Measurements from ENCODE around the gene DARS1.

Gene DARS1

DNA sequence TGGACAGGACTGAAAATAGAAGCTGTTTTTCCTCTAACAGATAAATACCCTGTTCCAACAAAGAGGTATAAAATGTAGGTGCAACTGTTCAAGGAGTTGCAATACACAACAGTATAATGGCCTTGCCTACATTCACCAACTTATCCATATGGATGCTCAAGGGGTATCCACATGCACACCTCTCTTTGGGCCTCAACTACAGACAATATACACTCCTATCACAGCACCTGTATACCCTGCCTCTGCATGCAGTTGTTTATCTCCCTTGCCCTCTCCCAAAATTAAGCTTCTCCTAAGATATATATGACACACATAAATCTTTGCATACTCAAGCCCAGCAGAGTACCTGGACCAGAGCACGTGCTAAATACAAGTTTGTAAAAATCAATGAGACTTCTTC lies 37.3 kb downstream of the DARS1 start:
- DNase-seq (ENCODE audit: low read depth in 2 of 2, low spot score in 1 of 2), result no peak

DNA sequence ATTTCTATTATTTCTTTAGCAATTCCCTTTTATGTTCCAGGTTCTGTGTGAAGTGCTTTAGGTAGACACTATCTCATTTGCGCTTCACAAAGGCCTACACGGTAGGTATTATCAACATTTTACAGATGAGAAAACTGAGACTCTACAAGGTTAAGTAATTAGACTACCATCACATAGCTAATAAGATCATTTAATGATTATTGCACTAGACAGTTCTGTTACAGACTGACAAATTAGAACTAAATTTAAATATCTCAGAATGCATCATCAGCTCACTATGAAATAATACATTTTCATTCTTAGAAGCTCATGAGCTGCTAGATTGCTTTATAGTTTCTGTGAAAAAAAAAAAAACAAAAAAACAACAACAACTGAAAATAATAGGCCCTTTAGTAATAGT lies 37.9 kb downstream of the DARS1 start:
- no peak for DNase-seq (ENCODE audit: low read depth in 2 of 2, low spot score in 1 of 2)

DNA sequence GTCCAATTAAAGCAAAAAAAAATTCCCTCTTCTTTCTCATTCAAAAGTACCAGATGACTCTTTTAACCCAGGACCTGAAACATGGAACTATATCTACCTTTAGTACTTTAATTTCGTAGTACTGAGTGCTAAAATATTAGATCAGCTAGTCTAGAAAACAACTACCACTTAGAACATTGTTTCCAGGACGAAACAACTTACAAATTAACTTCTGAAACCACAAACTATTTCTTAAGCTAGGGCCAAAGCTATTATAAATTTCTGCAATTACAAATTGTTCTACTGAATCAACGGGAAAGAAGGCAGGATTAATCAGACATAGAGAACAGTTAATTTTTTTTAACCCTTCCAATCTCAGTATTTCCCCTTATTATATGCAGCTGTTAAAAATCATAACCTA lies 39.9 kb downstream of the DARS1 start:
- DNase-seq (ENCODE audit: low read depth in 2 of 2, low spot score in 1 of 2), result no peak

DNA sequence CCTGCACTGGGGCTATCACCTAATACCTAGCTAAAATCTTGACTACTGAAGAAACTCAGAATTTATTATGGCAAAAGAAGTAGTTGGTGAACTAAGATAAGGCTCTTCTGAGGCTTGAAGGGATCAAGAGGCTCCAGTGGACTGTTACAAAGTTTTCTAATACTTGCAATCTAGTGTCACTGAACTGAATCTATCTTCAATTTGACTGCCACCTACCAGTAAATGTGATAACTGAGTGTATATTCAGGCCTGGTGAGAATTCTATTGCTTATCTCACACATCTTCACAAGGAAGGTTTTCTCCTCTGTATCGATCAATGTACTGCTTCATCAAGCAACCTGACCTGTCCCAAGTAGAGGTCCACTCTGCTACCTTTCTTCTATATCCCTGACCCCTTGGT lies 40.8 kb downstream of the DARS1 start:
- no peak for DNase-seq (ENCODE audit: low read depth in 2 of 2, low spot score in 1 of 2)

DNA sequence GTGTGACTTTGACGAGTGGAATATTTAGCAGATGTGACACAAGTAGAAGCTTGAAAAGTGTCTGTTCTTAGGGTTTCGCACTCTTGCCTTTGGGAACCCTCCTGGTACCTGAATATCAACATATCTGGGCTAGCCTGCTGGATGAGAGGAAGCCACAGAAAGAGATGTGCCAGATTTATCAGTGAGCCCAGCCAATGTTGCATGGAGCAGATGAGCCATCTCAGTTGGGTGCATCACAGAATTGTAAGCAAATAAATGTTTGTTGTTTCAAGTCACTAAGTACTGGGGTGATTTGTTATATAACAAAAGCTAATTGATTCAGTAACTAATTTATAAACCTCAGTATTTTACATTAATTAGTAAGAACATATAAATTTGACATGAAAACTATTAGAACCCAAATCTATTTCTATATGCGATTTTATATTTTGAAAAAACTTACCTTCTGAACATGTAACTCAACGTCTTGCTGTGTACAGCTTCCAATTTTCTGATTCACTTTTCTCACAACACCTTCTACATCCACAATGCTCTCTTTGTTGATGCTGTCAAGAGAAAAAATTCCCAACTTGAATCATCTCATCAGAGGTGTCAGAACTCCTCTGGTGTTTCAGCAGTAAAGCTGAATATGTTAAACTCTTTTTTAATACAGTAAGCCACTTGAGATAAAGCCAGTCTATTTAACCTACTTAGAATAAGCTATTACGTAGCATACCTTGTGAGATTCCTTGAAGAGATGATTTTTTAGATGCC lies 42.3 kb downstream of the DARS1 start:
- no peak for DNase-seq (ENCODE audit: low read depth in 2 of 2, low spot score in 1 of 2)

DNA sequence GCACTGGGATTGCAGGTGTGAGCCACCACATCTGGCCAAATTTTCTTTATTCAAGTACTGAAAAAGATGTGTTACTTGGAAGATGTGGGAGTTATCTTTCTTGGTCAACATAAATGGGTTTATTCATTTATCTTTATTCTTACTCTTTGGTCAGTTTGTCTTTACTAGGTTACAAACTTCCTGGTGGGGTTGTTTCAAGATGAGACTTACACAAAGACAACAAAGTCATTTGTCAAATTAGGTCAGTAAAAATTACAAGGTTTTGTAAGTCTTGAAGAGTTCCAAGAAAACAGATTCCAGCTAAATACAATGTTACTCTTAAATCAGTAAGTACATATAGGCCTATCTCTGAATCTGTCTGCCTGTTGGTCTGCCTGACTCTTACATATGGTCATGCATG lies 48.9 kb downstream of the DARS1 start:
- DNase-seq (ENCODE audit: low read depth in 2 of 2, low spot score in 1 of 2), result no peak

DNA sequence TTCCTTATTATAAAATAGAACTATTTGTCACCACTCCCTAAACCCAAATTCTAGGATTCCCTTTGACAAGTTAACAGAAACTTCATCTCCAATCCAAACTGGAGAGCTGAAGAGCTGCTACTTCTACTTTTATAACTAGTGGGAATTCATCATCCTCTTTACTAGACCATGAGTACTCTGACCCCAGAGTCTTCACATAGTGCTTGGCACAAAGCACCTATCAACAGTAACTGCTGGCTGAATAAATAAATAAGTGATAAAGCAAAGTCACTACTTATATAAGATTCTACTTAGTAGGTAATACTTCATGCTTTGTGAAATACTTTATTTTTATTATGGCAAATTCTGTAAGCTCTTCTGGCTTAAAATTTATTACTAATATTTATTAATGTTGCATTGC lies 49.5 kb downstream of the DARS1 start:
- no peak for DNase-seq (ENCODE audit: low read depth in 2 of 2, low spot score in 1 of 2)

DNA sequence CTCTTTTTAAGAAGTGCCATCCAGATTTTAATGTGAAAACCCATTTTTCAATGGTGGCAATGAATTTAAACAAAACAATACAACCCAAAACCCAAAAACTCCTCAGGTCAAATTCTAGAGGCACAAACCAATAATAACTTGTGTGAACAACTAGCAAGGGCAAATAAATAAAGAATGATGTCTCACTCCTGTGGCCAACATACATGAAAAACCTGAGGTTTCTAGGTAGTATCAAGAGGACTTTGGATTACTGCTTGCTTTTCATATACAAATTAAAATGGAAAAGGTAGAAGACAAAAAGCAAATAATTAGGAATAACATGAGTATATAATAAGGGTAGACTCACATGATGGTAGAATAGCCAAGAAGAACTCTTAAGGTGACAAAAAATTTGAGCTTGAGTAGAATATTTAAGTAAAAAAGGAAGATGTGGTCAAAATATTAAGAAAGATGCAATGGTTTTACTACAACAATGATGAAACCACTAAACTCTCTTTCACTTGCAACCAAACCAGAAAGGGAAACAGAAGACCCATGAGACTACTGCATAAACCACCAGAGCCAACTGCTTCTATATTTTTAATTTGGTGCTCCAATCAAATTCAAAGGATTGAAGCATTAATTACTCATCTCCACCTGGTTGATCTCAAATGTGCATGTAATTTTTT lies 53.5 kb downstream of the DARS1 start:
- DNase-seq (ENCODE audit: low read depth in 2 of 2, low spot score in 1 of 2), result no peak

DNA sequence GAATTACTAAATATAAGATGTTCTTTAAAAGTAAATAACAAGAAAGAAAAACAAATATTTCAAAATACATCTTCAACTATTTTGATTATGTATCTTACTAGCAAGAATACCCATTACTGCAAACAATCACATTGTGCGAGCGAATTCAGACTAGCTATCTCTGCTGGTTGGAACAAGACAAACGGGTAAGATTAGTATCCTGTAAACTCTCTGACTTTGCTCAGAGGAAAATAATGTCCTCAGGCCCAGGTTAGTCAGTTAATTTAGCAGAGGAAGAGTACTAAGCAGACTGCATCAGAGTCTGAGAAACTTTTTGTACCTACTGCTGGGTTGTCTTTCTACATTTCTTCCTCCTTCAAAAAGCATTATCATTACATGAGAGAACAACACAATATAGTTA lies 58.8 kb downstream of the DARS1 start:
- DNase-seq (ENCODE audit: low read depth in 2 of 2, low spot score in 1 of 2), result no peak

DNA sequence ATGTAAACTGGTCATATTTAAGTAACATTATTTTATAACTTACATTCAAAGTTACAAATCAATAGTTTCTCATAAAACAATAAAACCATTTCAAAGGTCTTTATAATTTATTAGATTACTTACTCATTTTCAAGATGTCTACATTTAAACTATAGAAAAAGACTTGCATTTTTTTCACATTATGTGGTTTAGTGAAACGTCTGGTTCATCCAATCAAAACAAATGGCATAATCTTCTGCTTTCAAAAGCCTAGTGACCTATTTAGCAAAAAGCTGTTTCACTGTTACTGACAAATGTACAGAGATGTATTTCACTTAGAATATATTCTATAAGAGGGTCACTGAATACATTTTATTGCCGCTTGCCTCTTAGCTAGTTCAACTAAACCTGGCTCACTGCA lies 59.9 kb downstream of the DARS1 start:
- no peak for DNase-seq (ENCODE audit: low read depth in 2 of 2, low spot score in 1 of 2)

DNA sequence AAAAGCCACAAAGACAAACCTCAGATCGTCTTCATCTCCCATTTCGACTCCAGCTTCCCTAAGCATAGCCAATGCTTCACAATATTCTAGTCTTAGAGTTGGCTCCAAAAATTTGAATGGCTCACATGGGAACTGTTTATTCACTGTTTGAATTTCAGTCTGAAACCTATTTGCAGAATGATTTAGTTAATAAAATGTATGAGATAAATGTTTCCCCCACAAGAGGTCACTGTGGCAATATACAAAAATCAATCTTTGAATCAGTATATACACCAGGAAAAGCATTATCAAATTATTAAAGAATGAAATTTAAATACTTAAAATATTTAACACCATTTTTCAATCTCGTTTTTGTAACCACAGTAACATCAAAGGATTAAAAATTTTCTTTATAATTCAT lies 69.2 kb downstream of the DARS1 start:
- DNase-seq (ENCODE audit: low read depth in 2 of 2, low spot score in 1 of 2), result no peak

DNA sequence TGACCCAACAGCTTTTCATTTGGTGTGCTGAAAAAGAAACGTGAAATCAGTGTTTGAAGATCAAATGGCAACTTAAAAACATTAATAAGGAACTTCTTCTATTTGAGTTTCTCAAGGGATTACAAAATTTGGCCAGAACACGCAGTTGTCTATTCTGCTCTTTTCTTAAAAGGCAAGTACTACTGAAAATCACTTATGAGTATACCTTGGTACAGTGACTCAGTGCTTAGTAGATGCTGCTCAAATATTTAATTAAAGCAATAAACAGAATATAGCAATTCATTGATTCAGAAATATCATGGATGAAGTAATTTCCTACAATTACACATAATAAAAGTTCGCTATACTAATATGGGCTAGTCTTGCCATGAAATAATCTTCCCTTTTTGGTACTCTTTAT lies 70.9 kb downstream of the DARS1 start:
- no peak for DNase-seq (ENCODE audit: low read depth in 2 of 2, low spot score in 1 of 2)

DNA sequence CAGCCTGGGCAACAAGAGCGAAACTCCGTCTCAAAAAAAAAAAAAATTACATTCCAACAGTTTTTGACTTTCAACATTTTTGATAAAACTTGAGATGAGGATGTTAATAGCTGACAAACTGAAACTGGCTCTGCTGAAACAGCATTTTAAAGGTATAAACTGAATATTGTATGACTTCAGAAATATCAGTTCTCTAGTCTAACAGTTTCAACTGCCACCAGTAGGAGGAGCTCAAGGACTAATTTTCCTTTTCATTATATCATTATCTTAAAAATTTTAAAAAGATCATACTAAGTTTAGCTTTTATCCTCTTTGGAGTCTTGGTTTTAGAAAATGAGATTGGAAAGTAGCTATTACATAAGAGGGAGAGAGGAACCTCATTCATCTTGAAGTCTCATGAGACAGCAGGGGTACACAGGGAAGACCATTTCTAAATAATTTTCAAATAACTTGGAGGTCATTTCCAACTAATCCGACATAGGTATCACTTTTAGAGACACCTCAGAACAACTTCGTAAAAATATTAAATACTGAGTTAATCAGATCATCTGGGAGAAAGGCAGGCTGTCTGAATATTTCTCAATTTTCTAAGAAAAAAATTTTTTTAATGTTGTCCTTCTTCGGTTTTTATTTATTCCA lies 71.6 kb downstream of the DARS1 start:
- no peak for DNase-seq (ENCODE audit: low read depth in 2 of 2, low spot score in 1 of 2)

DNA sequence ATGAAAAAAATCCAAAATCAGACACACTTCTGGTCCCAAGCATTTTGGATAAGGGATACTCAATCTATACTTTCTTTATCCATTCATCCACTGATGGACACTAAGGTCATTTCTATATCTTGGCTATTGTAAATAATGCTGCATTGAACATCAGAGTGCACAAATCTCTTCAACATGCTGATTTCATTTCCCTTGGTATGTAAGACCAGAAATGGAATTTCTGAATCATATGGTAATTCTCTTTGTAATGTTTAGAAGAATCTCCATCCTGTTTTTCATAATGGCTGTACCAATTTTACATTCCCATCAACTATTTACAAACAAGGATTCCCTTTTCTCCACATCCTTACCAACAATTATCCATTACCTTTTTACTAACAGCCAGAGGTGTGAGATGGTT lies 75.5 kb downstream of the DARS1 start:
- no peak for DNase-seq (ENCODE audit: low read depth in 2 of 2, low spot score in 1 of 2)

DNA sequence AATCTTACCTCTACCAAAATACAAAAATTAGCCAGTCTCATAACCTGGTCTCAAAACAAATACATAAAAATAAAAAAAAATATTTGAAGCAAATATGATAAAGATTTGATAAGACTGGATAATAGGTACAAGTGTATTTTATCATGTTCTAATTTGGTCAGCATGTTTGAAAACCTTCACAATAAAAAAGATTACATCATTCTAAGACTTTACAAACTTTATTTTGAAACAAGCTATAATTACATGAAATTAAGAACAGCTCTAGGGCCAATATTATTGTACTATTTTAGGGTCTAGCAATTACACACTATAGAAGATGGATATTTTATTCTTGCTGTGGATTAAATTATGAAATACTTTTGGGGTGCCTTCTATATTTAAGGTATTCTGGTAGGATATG lies 79.7 kb downstream of the DARS1 start:
- no peak for DNase-seq (ENCODE audit: low read depth in 2 of 2, low spot score in 1 of 2)

DNA sequence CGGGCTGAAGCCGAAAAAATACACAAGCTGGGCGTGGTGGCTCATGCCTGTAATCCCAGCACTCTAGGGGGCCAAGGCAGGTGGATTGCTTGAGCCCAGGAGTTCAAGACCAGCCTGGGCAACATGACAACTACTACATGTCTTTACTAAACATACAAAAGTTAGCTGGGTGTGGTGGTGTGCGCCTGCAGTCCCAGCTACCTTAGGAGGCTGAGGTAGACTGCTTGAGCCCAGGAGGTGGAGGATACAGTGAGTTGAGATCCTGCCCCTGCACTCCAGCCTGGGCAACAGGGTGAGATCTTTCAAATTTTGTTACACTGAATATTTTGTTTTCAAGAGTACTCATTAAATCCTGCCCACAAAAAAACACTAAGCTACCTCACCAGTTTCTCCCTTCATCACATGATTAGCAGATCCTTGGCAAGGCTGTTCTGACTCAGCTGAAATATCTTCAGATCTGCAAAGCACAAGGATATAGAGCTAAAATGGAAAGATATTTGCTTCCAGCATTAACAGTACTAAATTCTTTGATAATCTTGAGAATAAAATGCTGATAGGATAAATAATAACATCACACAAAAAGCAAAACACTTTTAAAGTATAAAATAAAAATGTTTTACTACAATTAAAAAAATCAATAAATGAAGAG lies 81.0 kb downstream of the DARS1 start:
- no peak for DNase-seq (ENCODE audit: low read depth in 2 of 2, low spot score in 1 of 2)

DNA sequence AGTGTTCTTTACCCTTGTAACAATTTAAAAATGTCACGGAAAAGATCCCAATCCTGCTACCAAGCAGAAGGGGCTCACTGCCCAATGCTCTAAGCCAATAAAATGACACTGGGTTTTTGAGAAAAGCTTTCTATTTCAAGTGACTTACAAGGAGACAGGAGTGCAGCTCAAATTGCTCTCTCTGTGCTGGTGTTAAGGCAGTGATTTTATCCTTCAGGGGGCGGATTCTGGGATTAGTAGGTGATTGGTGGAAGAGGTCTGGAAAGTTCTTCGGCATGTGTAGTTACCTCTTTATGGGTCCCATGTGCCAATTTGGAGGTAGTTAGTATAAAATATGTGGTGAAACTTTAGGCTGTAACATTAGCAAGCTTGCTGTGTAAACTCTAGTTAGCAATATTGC lies 81.8 kb downstream of the DARS1 start:
- no peak for DNase-seq (ENCODE audit: low read depth in 2 of 2, low spot score in 1 of 2)

DNA sequence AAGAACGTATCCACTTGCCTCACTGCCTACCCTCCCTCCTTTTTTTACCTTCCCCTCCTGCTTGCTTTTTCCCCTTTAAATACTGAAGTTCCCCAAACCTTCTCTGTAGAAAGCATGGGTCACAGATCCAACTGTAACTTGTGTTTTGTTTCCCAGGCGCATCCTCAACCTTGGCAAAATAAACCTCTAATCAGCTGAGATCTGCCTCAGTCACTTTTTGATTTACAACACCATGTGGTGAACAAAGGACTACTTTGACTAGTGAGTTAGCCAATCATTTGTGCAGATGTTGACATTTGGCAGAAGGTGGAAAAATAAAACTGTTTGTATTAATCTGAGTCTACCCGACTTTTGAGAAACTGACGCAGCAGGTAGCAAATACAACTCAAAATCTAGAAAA lies 85.9 kb downstream of the DARS1 start:
- no peak for DNase-seq (ENCODE audit: low read depth in 2 of 2, low spot score in 1 of 2)

DNA sequence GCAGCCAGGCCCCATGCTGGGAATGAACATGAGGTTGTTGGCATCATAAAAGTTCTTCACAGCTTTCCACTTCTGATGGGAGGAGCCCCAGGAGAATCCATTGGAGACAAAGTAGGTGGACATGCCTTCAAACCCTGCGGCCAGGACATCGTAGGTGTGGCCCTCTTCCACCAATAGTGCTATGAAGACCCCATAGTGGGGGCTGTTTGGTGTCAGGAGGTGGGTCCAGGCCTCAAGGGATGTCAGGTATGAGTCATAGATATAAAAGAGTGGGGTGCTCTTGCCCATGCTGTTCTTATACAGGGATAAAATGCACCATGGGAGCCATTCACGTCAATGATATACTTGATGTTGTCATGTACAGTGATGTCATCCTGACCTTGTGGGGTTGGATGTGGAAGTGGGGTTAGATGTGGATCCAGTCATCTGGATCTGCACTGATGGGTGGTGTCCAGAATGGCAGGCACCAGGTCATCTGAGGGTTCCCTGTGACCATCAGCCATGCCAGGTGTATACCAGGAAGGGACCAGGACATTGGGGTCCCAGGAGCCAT lies 87.1 kb downstream of the DARS1 start:
- DNase-seq (ENCODE audit: low read depth in 2 of 2, low spot score in 1 of 2), result no peak

DNA sequence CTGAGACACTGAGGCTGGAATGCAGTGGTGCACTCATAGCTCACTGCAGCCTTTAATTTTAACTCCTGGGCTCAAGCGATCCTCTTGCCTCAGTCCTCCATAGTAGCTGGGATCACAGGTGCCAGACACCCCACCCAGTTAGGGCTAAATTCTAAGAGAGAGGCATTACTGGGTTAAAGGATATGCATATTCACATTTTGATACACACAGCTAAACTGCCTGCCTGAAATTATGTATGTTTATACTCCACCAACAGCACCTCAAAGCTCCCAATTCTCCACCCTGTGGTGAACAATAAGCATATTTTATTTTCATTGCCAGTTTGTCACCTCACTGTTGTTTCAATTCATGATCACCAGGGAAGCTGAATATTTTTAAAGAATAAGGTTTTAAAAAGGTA lies 90.5 kb downstream of the DARS1 start:
- no peak for DNase-seq (ENCODE audit: low read depth in 2 of 2, low spot score in 1 of 2)

DNA sequence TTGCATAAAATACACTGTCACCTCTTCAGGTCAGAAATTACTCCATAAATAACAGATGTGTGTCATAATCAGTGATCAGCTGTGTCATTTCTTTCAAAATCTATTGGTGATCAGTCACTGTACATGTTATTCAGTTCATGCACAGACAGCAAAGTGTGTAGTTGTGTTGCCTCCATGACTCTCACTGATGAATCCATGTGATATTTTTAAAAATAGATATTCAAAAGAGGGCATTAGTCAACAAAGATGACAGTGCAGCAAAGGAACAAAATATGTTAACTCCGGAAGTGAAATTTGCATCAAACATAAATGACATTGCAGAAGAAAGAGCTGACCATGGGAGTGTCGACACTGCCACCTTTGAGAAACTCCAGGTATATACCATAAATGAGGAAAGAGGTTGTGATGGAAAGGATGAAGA lies 92.0 kb downstream of the DARS1 start:
- no peak for DNase-seq (ENCODE audit: low read depth in 2 of 2, low spot score in 1 of 2)

DNA sequence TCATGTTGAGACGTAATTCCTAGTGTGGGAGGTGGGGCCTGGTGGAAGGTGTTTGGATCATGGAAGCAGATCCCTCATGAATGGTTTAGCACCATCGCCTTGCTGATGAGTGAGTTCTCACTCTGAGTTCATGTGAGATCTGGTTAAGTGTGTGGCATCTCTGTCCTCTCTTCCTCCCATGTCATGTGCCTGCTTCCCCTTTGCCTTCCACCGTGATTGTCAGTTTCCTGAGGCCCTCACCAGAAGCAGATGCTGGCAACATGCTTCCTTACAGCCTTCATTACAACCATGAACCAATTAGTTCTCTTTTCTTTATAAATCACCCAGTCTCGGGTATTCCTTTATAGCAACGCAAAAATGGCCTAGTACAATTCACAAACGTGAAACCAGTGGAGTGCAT lies 94.6 kb downstream of the DARS1 start:
- DNase-seq (ENCODE audit: low read depth in 2 of 2, low spot score in 1 of 2), result no peak
